HG03039 (cell line): Measurements from ENCODE around the gene SDHA.

ENCODE experiments used
- ATAC-seq: cut with Tn5 transposase; IDR thresholded peaks from one replicate; pipeline ENCODE4 v1.9.1; 2021; ENCODE audit warnings: mild to moderate bottlenecking, moderate library complexity; ENCODE audit not compliant: unreplicated experiment

The SDHA gene

DNA sequence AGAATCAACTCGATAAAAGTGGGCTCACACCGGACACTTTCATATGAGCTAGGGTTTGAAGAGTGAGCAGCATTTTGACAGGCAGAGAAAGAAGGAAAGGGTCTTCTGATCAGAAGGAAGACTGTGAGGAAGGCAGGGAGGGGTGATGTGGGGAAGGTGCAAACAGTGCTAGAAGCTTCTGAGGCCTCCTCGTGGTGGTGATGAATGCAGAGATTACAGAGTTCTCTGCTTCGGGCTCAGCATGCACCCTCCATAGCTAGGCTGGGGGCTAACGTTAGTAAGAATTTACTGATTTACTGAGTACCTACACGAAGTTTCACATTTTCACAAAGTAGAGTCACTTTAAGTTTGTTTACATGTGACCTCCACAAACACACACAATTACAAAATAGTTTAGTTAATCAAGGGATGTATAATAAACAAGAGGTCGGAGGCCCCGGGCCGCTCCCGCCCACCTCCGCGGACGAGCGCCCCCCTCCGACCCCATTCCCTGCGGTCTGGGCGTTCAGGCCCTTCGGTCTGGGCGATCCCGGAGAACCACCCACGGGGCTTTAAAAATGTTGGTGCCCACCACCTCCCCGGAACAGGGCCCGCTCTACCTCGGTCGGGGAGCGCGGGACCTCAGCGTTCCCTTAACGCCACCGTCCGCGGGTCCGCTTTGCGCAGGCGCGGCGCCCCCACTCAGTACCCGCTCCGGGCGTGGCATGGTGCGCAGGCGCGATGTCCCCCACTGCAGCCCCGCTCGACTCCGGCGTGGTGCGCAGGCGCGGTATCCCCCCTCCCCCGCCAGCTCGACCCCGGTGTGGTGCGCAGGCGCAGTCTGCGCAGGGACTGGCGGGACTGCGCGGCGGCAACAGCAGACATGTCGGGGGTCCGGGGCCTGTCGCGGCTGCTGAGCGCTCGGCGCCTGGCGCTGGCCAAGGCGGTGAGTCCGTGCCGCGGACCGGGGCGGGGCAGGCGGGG, at the start of gene SDHA, which contains the start of gene CCDC127:
TSS of gene SDHA (plus strand) at position 827 of the 963 bp plus-strand sequence. CDS start at position 863, 36 bp downstream.
TSS of gene CCDC127 (minus strand) at position 660 of the 963 bp plus-strand sequence. CDS start 1,304 bp downstream, outside the sequence.
- ATAC-seq, result peak; percentile 81

- no peak for ATAC-seq
Observed at GRCh38 chr5:169071-169727, 48.9 kb upstream of the SDHA start.

- no peak for ATAC-seq
Observed at GRCh38 chr5:169728-170094, 48.4 kb upstream of the SDHA start.

DNA sequence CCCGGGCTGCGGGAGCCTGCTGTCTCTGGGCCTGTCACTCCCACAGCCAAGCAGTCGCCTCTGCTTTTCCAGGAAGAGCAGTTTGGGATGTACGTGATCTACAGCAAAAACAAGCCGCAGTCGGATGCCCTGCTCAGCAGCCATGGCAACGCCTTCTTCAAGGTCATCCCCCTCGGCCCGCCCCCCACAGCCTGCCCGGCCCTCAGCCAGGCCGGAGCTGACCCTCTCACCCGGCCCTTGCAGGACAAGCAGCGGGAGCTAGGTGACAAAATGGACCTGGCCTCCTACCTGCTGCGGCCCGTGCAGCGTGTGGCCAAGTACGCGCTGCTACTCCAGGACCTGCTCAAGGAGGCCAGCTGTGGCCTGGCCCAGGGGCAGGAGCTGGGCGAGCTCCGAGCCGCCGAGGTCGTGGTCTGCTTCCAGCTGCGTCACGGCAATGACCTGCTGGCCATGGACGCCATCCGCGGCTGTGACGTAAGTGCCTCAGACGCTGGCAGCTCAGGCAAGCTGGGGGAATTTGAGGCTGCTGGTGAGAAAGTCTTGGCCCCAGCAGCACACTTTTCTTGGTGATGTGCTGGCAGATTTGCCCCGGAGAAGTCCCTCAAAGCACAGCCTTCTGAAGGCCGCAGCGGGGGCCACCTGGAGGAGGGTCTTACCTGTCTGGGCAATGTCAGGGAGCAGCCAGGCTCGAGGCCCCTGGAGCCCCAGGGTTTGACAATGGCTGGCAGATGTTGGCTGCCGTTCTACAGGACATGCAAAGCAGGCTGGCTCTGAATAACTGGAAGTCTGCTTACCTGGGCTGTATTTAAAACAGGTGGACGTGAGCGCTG, 46.9 kb upstream of the SDHA start:
- ATAC-seq, result no peak

GRCh38 chr5:171801-172331, 46.3 kb upstream of the SDHA start:
- no peak for ATAC-seq

DNA sequence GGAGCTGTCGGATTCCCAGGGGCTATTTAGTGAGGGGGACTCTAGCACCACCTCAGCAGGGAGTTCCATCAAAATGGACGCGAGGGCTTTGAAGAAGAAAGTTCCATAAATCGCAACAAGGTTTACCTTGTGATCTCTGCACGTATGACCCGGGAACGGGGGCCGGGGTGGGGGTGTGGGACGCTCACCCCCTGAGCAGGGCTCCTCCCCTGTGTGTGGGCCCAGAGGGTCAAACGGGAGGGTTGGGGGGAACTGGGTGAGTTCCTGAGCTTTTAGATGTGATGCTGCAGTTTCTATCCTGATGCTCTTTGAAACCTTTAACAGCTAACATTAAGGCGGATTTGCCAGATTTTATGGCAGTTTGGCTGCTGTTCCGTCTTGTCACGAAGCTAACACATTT, 45.7 kb upstream of the SDHA start:
- no peak for ATAC-seq

DNA sequence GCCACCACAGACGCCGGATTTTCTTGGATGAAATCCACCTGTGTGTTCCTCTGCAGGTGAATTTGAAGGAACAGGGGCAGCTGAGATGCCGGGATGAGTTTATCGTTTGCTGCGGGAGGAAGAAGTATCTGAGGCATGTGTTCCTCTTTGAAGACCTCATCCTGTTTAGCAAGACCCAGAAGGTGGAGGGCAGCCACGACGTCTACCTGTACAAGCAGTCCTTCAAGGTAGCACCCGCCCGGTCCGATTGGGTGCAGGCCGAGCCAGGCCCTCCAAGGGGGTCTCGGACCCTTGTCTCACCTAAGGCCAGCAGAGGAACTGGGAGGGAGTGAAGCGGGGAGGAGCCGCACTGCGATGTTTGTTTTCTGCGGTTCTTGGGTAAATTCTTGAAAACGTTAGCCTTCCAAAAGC, 45.3 kb upstream of the SDHA start:
- no peak for ATAC-seq

GRCh38 chr5:173392-174290, 44.5 kb upstream of the SDHA start:
- no peak for ATAC-seq

DNA sequence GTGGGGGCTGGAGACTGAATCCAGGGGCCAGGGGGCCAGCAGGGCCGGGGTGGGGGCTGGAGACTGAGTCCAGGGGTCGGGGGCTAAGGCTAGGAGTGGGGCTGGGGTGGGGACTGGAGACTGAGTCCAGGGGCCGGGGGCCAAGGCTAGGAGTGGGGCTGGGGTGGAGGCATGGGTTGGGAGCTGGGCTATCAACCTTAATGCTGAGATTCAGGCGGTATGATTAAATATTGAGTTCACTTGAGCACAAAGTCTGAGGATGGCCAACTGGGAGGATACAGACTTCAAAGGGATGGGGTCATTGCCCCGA, 43.9 kb upstream of the SDHA start:
- ATAC-seq, result no peak

GRCh38 chr5:174876-175465, 43.1 kb upstream of the SDHA start:
- ATAC-seq, result no peak

DNA sequence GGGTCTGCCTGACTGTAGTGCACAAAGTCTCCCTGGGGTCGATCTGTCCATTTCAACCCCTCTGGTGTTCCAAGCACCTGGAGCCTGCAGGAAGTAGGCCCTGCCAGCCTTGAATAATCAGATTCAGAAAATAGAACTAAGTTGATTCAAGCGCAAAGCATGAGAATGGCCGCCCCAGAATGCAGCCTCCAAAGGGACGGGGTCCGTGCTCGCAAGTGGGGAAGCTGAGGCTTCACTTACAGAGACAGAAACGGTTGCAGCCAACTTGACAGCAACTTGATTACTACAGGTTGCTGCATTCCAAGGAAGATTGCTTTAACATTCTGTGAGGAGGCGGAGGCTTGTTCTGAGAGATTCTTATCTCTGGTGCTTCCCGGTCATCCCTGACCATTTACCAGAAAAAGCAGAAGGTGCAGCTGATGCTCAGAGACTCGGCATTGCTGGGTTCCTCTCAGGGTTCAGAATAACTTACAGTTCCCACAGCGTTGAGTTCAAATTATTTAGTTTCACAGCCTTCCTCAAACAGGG, 41.8 kb upstream of the SDHA start:
- no peak for ATAC-seq

DNA sequence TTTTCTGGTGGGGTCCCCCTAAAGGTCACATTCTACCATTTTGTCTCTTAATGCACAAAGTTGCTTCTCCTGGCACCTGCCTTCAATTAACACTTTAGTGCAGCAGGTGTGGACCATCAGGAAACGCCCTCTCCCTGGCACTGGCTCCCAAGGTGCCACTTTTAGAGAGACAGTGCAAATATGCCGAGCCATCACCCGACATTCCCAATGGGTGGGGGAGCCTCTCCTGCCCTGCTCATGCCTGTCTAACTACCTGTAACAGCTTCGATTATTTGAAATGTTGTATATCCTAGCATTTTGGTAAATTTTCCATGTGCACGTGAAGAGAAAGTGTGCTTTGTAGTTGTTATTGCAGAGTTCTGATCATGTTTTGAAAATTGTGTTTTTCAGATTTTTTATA, 40.0 kb upstream of the SDHA start:
- ATAC-seq, result no peak

DNA sequence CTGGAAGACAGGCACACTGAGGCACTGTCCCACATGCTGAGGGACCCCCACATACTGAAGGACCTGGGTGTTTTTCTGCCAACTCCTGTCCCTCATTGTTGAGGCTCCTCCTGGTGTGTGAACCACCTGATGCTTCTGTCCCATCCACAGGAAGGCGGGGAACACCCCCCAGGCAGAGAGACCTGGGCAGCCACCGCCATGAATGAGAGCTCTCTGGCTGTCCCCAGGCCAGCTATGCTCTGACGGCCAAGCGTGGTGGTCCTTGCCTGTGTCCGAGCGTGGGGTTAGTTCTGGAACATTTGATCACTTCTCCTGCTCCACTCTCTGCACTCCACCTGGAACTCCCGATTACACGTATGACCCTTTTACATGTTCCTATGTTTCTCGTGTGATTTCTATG, 38.7 kb upstream of the SDHA start:
- ATAC-seq, result no peak

DNA sequence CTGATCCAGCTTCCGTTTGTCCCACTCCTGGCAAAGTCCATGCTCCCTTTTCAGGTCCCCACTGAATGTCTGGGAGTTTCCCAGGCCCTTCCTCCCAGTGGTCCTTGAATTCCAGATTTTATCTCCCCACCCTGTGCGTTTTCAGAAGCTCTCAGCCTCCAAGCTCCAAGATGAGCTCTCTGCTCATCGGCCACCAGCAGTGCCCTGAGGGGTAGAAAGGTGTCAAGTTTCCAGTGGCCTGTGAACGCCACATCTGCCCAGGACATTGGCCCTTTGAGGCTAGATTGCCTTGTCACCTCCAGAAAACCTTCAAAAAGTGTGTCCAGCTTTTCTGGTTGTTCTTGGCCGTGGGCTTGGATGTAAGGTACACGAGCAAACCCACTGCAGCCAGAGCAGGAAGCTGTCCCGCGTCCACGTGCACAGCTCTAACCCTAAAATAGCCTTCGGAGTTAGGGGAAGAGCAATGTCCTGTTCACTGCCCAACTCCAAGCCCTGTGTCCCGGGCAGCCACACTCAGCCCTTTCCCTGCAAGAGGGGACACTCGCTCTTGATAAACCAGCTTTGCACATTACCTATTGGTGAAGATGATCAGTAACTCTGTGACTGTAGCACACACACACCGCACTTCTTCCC, 37.7 kb upstream of the SDHA start:
- ATAC-seq, result no peak

GRCh38 chr5:181160-181559, 37.0 kb upstream of the SDHA start:
- ATAC-seq, result no peak

DNA sequence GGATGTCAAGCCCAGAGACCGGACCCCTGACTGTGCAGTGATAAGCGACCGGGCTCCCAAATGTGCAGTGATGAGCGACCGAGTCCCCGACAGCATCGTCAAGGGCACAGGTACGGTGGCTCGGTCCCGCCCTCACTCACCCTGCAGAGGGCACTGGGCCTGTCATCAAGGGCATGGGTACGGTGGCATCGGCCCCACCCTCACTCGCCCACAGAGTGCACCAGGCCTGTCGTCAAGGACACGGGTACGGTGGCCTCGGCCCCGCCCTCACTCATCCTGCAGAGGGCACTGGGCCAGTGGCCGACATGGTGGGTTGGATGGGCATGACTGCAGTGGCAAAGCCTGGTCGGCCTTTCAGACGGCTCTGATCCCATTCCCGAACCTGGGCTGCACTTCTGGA, 36.6 kb upstream of the SDHA start:
- no peak for ATAC-seq

DNA sequence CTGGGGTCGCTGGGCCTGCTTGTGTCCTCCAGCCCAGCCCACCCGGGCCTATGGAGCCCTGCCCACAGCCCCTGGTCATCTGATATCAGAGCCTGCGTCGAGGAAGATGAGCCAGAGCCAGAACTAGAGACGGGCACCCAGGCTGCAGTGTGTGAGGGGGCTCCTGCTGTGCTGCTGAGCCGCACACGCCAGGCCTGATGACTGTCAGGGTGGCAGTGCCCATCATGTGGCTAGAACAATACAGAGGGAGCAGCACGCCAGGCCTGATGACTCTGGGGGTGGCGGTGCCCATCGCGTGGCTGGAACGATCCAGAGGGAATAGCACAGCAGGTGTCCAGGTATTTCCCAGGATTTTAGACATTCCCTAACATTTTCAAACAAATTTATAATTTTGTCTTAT, 36.0 kb upstream of the SDHA start:
- no peak for ATAC-seq

DNA sequence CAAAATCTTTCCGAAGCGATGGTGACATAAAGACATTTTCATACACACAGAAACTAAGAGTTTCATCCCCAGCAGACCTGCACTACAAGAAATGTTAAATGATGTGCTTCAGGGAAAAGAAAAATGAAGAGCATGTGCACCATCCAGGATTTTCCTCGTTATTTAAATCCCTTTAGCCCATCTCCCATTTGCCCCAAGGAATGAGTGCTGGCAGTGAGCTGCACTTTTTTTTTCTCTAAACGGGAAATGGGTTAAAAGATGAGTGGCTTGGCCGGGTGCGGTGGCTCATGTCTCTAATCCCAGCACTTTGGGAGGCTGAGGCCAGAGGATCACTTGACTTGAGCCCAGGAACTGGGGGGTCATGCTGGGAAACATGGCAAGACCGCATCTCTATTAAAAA, 33.6 kb upstream of the SDHA start:
- ATAC-seq, result no peak
